ENCODE results near the gene PLA2G12A. TPM values are rescaled to one million over a fixed set of nuclear protein-coding genes. Genes with fewer than 3 reads are reported as not detected.

The PLA2G12A gene
- total RNA-seq, 1 donor from 2014 or later: 51.0 TPM

DNA sequence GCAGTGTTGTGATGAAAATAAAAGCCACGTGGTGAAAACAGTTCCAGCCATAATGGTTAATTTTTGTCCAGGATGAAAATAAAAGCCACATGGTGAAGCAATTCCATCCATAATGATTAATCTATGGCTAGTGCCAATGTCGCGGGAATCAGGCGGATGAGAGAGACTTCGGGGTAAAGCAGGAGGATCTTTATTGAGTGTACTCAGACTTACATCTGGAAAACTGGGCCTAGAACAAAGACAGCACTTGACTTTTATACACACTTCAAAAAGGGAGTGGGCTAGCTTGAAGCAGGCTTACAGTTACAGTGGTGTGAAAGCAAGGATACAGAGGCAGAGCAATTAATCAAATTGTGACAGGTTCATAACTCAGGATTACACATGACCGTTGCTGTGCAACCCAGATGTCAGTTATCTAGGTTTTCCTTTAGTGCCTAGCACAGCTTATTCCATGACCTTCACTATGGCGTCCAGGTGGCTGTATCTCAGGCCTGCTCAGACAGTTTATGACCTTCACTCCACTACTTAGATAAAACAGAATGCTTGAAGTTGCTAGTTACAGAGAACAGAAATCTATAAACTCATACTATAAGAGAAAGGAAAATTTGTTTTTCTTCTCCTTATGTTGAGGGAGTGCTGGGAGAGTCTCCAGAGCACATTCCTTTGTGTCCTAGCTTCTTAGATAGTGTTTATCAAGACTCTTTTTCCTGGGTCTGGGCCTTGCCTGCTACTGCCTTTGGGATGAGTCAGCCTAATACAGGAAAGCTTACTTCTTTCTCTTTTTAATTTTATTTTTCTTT, 5.9 kb upstream of the PLA2G12A start:
- H3K27me3 Mint-ChIP-seq (ENCODE audit: low read depth): no peaks in the 10 kb centered on the region
- no peak for DNase-seq (ENCODE audit: low spot score in 2 of 2, unreplicated experiment in 2 of 2)
- peak overlapping the region; percentile 70 for H3K27ac Mint-ChIP-seq
- H3K4me3 Mint-ChIP-seq: no peak overlapping the region
- H3K4me1 Mint-ChIP-seq: peaks cover 17% of the 10 kb centered on the region
- no peaks in the 10 kb centered on the region for H3K9me3 Mint-ChIP-seq
- peaks cover 43% of the 10 kb centered on the region for H3K36me3 Mint-ChIP-seq
- TF ChIP-seq CTCF (IDR thresholded peaks at IDR 0.05; ENCODE audit: unreplicated experiment): no peak

GRCh38 chr4:109733728-109734127, 3.9 kb upstream of the PLA2G12A start:
- H3K27ac Mint-ChIP-seq: no peak overlapping the region
- no peaks in the 10 kb centered on the region for H3K9me3 Mint-ChIP-seq
- no peak for TF ChIP-seq CTCF (IDR thresholded peaks at IDR 0.05; ENCODE audit: unreplicated experiment)
- peaks cover 31% of the 10 kb centered on the region for H3K36me3 Mint-ChIP-seq
- H3K4me3 Mint-ChIP-seq: no peak overlapping the region
- H3K27me3 Mint-ChIP-seq (ENCODE audit: low read depth): no peaks in the 10 kb centered on the region
- DNase-seq (ENCODE audit: low spot score in 2 of 2, unreplicated experiment in 2 of 2): no peak
- peaks cover 21% of the 10 kb centered on the region for H3K4me1 Mint-ChIP-seq

DNA sequence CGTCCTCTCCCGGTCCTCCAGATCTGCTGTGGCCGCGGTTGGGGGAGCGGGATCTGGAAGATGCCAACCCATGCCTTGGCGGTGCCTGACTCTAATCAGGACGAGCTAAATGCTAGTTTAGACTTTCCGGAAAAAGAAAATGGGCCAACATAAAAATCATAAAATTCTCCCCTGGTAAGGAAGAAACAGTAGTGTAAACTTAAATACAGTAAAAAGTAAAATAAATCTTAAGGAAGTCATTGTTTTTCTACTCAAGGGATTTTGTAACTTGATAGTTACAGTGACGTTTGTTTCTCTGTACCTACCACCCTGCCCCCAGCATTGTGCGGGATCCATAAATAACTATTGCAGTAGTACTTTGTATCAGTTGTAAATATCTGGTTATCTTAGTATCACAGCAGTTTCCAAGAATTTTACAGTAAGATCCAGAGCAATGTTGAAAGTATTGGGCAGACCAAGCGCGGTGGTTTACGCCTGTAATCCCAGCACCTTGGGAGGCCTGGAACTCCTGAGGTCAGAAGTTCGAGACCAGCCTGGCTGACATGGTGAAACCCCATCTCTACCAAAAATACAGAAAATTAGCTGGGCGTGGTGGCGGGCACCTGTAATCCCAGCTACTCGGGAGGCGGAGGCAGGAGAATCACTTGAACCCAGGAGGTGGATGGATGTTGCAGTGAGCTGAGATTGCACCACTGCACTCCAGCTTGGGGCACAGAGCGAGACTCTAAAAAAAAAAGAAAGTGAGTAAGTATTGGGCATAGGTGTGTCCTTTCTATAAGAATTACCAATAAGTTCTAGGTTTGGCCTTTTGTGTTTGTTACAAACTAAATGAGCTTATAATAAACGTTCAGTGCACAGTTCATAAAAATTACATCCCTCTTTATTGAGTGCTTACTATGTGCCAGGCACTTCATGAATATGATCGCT, 1.0 kb upstream of the PLA2G12A start:
- no peak for TF ChIP-seq CTCF (IDR thresholded peaks at IDR 0.05; ENCODE audit: unreplicated experiment)
- Mint-ChIP-seq H3K36me3 (peaks cover 16% of the 10 kb centered on the region), H3K9me3 (no peaks in the 10 kb centered on the region), H3K27ac (peak overlapping the region; percentile 94), H3K27me3 (ENCODE audit: low read depth) (no peaks in the 10 kb centered on the region), H3K4me3 (peak overlapping the region; percentile 73), H3K4me1 (peaks cover 30% of the 10 kb centered on the region)
- DNase-seq (ENCODE audit: low spot score in 2 of 2, unreplicated experiment in 2 of 2): no peak

GRCh38 chr4:109729117-109729717, 653 bp downstream of the PLA2G12A start:
- TF ChIP-seq CTCF (IDR thresholded peaks at IDR 0.05; ENCODE audit: unreplicated experiment): no peak
- H3K27ac Mint-ChIP-seq: peak overlapping the region; percentile 97

DNA sequence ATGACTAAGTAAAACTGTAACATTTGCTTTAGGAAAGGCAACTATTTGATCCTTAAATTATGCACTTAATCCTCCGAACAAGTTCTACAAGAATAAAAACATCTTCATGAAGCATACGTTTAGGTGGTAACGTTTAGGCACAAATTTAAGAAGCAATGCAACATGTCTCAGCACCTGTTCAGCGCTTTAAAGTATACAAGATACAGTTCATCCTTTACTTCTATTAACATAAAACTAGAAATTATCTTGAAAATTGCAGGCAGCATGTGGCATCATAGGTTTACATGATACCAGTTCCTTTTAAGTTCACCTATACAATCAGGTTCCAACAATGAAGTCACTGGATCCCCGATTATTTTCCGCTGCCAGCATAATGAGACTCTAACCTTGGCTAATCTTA, 1.5 kb downstream of the PLA2G12A start:
- DNase-seq (ENCODE audit: low spot score in 2 of 2, unreplicated experiment in 2 of 2): no peak
- no peaks in the 10 kb centered on the region for H3K9me3 Mint-ChIP-seq
- H3K4me3 Mint-ChIP-seq: peak overlapping the region; percentile 90
- peak overlapping the region; percentile 97 for H3K27ac Mint-ChIP-seq
- H3K4me1 Mint-ChIP-seq: peaks cover 27% of the 10 kb centered on the region
- TF ChIP-seq CTCF (IDR thresholded peaks at IDR 0.05; ENCODE audit: unreplicated experiment): no peak
- H3K36me3 Mint-ChIP-seq: peaks cover 16% of the 10 kb centered on the region
- H3K27me3 Mint-ChIP-seq (ENCODE audit: low read depth): no peaks in the 10 kb centered on the region

More at GRCh38 chr4:109729117-109729717, 653 bp downstream of the PLA2G12A start:
- no peak for DNase-seq (ENCODE audit: low spot score in 2 of 2, unreplicated experiment in 2 of 2)
- H3K4me3 Mint-ChIP-seq: peak overlapping the region; percentile 90
- H3K36me3 Mint-ChIP-seq: peaks cover 19% of the 10 kb centered on the region
- peaks cover 27% of the 10 kb centered on the region for H3K4me1 Mint-ChIP-seq
- no peaks in the 10 kb centered on the region for H3K9me3 Mint-ChIP-seq
- no peaks in the 10 kb centered on the region for H3K27me3 Mint-ChIP-seq (ENCODE audit: low read depth)

Data from mesothelial cell of epicardium (in vitro differentiated cells).